Measurements from ENCODE around the gene MYDGF. TPM values are rescaled to one million over a fixed set of nuclear protein-coding genes. Genes with fewer than 3 reads are reported as not detected.

Gene MYDGF
- total and polyA plus RNA-seq, 9 of the 15 experiments (the other 6 are each of a cell fraction or from before 2014, with no cell fraction given) = 4.2 to 141 (median 82.1) TPM

- no TSS peak for BruUV-seq (replicated peaks)
- intact Hi-C loops (cut with micrococcal nuclease) (no loop called here), in situ Hi-C loops (cut with MboI) (no loop called here)
- Histone ChIP-seq H3K4me2 (ENCODE audit: insufficient read depth, low read length) (no peak overlapping the region), H3K9me3 (replicated peaks; ENCODE audit: control insufficient read depth, insufficient read depth, low read depth, low read length) (no peaks in the 10 kb centered on the region), H3K9ac (ENCODE audit: insufficient read depth in 1 of 2, low read depth in 2 of 2, low read length in 2 of 2) (peak overlapping the region in 1 of 2 experiments; percentile 20; a peak in 1 of 4 replicates), H3K9me1 (ENCODE audit: control insufficient read depth, insufficient read depth, low read length) (no peaks in the 10 kb centered on the region), H3K36me3 (ENCODE audit: control insufficient read depth, insufficient read depth, low read length) (peaks cover 72% of the 10 kb centered on the region; the same call in 2 of the 3 replicates), H3K79me2 (ENCODE audit: control insufficient read depth, insufficient read depth, low read length) (no peaks in the 10 kb centered on the region), H3K27me3 (ENCODE audit: control insufficient read depth in 2 of 2, insufficient read depth in 2 of 2, low read length in 2 of 2) (no peaks in the 10 kb centered on the region), H3K4me1 (replicated peaks in 1 of 2; ENCODE audit: control insufficient read depth in 2 of 2, insufficient read depth in 2 of 2, low read length in 2 of 2) (peaks cover 0 to 13% of the 10 kb centered on the region in 2 experiments; a peak in 2 of 5 replicates), H2AFZ (ENCODE audit: low read depth, low read length) (no peak overlapping the region), H3K27ac (ENCODE audit: extremely low read depth, low read depth, low read length) (no peak overlapping the region), H4K20me1 (replicated peaks; ENCODE audit: control insufficient read depth, insufficient read depth, low read length) (no peaks in the 10 kb centered on the region), H3K4me3 (no peak overlapping the region)
- POLR2A ChIA-PET = no interaction called here
- CTCF ChIA-PET (ENCODE audit: low intra/inter-chr PET ratio) = no interaction called here
- no peak for FAIRE-seq
- no peak for ATAC-seq
- no peak for DNase-seq (ENCODE audit: extremely low read depth in 1 of 4, low spot score in 3 of 4)
- 96% methylated on average over 15 of the region's 16 CpGs for WGBS (ENCODE audit: insufficient coverage, low coverage, missing lambda C conversion rate)
- TF ChIP-seq POLR2G (IDR thresholded peaks at IDR 0.05; ENCODE audit: low read depth, low read length) (0 out of 2 replicates have a peak, but pooled peaks have one; percentile 38), CREB3L1 (IDR thresholded peaks at IDR 0.05; ENCODE audit: borderline replicate concordance, low read depth) (no peak), ILF3 (IDR thresholded peaks at IDR 0.05; ENCODE audit: borderline replicate concordance) (no peak), ZBTB26 (CRISPR knock-in tag; IDR thresholded peaks at IDR 0.05) (no peak), RBFOX2 (IDR thresholded peaks at IDR 0.05; ENCODE audit: low read depth, low read length) (peak; percentile 42; the same call in 1 of the 2 replicates), EP400 (IDR thresholded peaks at IDR 0.05) (no peak), ZNF699 (CRISPR knock-in tag; IDR thresholded peaks at IDR 0.05; ENCODE audit: insufficient replicate concordance) (no peak)
Observed at GRCh38 chr19:4710281-4710600, 40.1 kb upstream of the MYDGF start.

Data from K562 (cell line).